ACHN (cell line): ENCODE data around the gene PBLD.
"Not testable (repeated sequence)": the region's sequence is repeated elsewhere in the genome, so short reads cannot be mapped to it uniquely, and the experiment has no call there.

Experiments
- DNase-seq: peaks from one replicate; pipeline ENCODE4 v3.0.0-alpha.2; 2015
- in situ Hi-C: cut with HindIII; loops from 2 replicates; pipeline ENCODE4 v1.10.0; 2017; ENCODE audit warnings: low sequenced_read_pairs, low pct_ligation_motif_present, low pct_unique_long_range_greater_than_20kb

The PBLD gene

GRCh38 chr10:68249297-68249696, 83.4 kb downstream of the PBLD start:
- in situ Hi-C loops: no loop called here
- DNase-seq: no peak

GRCh38 chr10:68247931-68248330, 84.8 kb downstream of the PBLD start:
- in situ Hi-C loops: no loop called here
- no peak for DNase-seq

GRCh38 chr10:68246397-68246796, 86.3 kb downstream of the PBLD start:
- in situ Hi-C loops, DNase-seq: not testable (repeated sequence)

- no peak for DNase-seq
- in situ Hi-C loops: no loop called here
Observed at GRCh38 chr10:68242051-68242450, 90.7 kb downstream of the PBLD start.

- in situ Hi-C loops: no loop called here
- no peak for DNase-seq
Observed at GRCh38 chr10:68239596-68240150, 93.1 kb downstream of the PBLD start.

GRCh38 chr10:68239069-68239468, 93.7 kb downstream of the PBLD start:
- DNase-seq: no peak
- in situ Hi-C loops: no loop called here

GRCh38 chr10:68238371-68238770, 94.4 kb downstream of the PBLD start:
- DNase-seq: no peak
- in situ Hi-C loops: no loop called here

- in situ Hi-C loops: no loop called here
- DNase-seq: no peak
Observed at GRCh38 chr10:68237173-68237572, 95.6 kb downstream of the PBLD start.

- in situ Hi-C loops: no loop called here
Observed at GRCh38 chr10:68235581-68235980, 97.1 kb downstream of the PBLD start.

GRCh38 chr10:68235111-68235510, 97.6 kb downstream of the PBLD start:
- in situ Hi-C loops: no loop called here
- DNase-seq: no peak

More at GRCh38 chr10:68235581-68235980, 97.1 kb downstream of the PBLD start:
- DNase-seq: no peak

- in situ Hi-C loops: no loop called here
- DNase-seq: no peak
Observed at GRCh38 chr10:68233046-68233445, 99.7 kb downstream of the PBLD start.
